Forelimb muscle (tissue), 1 donor: ENCODE measurements around the gene APOBEC3C. TPM values are rescaled to one million over a fixed set of nuclear protein-coding genes. Genes with fewer than 3 reads are reported as not detected.
"Not testable (repeated sequence)": the region's sequence is repeated elsewhere in the genome, so short reads cannot be mapped to it uniquely, and the experiment has no call there.

Experiments used
- DNase-seq: peaks from one replicate; pipeline ENCODE4 v3.0.0-alpha.2; 2013; ENCODE audit warnings: low read depth
- polyA plus RNA-seq: library from polyadenylated mRNA; unstranded; fragments of 120-200 nt; gene quantifications from one replicate; pipeline ENCODE4 v1.2.1, GENCODE V29; 2013; ENCODE audit not compliant: insufficient read length

The APOBEC3C gene
- polyA plus RNA-seq, 1 donor, result 3.4 TPM

DNA sequence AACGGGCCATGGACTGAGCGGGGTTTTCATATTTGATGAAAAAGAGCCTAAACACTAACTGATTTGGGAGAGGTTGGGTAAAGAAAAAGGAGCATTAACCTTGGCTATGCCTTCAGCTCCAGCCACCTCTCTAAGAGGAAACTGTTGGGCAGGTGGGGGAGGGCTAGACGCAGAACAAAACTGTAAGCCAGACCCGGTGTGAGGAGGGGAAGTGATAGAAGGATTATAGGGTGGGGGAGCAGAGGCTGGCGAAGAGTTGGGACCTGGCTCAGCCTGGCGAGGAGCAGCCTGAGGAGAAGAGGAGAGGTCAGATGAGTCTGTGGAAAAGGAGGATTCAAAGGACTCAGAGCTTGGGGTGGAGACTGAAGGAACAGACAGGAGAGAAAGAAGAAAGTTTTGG is 47.2 kb downstream of the APOBEC3C start:
- not testable (repeated sequence) for DNase-seq

DNA sequence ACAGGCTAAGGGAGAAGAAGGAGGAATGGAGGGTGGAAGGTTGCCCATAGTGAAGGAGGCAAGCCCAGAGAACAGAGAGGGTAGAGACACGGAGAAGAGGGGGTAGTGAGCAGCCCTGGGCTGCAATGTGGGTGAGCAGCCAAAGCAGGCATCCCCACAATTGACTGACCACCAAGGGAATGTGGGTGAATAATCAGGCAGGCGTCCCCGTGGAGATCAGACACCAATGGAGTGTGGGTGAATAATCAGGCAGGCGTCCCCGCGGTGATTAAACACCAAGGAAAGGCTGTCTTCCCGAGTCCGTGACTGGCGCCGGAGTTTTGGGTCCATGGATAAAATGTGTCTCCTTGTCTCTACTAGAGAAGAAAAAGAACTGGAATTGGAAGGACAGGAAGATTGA is 47.9 kb downstream of the APOBEC3C start:
- DNase-seq, result not testable (repeated sequence)

DNA sequence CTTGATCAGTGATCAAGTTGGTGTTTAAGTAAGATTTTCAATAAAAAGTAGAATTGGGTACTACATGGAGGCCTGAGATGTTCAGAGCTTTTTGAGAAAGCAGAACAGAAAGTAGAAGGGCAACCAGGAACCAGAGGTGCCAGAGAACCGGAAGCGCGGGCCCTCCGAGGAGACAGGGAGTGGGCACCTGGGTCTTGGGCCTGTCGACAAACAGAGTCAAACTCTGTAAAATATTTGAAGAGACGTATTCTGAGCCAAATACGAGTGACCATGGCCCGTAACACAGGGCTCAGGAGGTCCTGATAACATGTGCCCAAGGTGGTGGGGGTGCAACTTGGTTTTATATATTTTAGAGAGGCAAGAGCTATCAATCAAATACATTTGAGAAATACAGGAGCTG is 49.8 kb downstream of the APOBEC3C start:
- not testable (repeated sequence) for DNase-seq

- not testable (repeated sequence) for DNase-seq
Observed at GRCh38 chr22:39066442-39067276, 52.6 kb downstream of the APOBEC3C start.

DNA sequence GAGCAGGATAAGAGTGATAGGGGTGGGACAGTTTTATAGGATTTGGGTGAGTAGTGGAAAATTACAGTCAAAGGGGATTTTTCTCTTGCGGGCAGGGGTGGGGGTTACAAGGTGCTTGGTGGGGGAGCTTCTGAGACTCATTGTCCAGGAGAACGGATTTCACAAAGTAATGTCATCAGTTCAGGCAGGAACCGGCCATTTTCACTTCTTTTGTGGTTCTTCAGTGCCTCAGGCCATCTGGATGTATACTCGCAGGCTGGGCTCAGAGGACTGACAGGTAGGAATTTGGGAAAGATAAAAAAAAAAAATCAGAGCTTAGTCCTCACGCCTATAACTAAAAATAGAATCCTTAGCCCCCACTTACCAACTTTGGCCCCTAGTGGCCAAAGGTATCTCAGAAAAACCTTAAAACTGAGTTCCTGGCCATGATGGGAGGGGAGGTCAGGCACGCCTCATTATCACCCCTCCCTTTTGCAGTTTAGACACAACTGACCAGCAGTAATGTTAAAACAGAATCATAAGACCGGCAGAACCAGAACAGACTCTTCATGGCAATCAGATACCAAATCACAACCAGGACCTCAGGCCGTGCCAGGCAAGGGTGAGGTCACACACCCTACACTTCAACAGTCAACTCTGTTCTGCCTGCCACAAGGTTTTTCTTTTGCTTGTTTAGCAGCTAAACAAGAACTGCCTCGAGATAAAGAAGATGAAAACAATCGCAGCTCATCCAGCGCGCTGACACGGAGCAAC is 54.2 kb downstream of the APOBEC3C start:
- DNase-seq, result no peak

Other genes starting within 250 kb of the APOBEC3C start
- gene DNAL4, start 220.1 kb upstream of the APOBEC3C start, polyA plus RNA-seq, result 12.5 TPM
- 4.9 TPM for gene NPTXR, start 170.2 kb upstream of the APOBEC3C start, polyA plus RNA-seq
- 24.4 TPM for gene CBX6, start 142.0 kb upstream of the APOBEC3C start, polyA plus RNA-seq
- gene APOBEC3A, start 56.6 kb upstream of the APOBEC3C start, polyA plus RNA-seq, result not detected
- gene APOBEC3B, start 31.9 kb upstream of the APOBEC3C start, polyA plus RNA-seq, result 1.4 TPM
- gene APOBEC3D, start 6.9 kb downstream of the APOBEC3C start, polyA plus RNA-seq, result 0.57 TPM
- 2.8 TPM for gene APOBEC3F, start 26.6 kb downstream of the APOBEC3C start, polyA plus RNA-seq
- 3.2 TPM for gene APOBEC3G, start 63.0 kb downstream of the APOBEC3C start, polyA plus RNA-seq
- gene APOBEC3H, start 83.0 kb downstream of the APOBEC3C start, polyA plus RNA-seq, result not detected
- 3.7 TPM for gene CBX7, start 138.4 kb downstream of the APOBEC3C start, polyA plus RNA-seq
- 18.3 TPM for gene PDGFB, start 230.7 kb downstream of the APOBEC3C start, polyA plus RNA-seq